ENCODE results near the gene C14orf132.
"Not testable (repeated sequence)": the region's sequence is repeated elsewhere in the genome, so short reads cannot be mapped to it uniquely, and the experiment has no call there.

Gene C14orf132

DNA sequence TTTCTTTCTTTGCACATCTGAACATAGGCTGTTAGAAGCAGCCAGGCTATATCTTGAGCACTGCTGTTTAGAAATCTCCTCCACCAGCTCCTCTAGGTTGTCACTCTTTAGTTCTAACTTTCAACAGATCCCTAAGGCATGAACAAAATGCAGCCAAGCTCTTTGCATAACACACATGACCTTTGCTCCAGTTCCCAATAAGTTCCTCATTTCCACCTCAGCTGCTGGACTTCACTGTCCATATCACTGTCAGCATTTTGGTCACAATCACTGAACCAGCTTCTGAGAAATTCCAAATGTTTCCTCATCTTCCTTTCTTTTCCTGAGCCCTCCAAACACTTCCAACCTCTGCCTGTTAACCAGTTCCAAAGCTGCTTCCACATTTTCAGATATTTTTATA is 27.6 kb upstream of the C14orf132 start:
- TF ChIP-seq, protein P1, sequence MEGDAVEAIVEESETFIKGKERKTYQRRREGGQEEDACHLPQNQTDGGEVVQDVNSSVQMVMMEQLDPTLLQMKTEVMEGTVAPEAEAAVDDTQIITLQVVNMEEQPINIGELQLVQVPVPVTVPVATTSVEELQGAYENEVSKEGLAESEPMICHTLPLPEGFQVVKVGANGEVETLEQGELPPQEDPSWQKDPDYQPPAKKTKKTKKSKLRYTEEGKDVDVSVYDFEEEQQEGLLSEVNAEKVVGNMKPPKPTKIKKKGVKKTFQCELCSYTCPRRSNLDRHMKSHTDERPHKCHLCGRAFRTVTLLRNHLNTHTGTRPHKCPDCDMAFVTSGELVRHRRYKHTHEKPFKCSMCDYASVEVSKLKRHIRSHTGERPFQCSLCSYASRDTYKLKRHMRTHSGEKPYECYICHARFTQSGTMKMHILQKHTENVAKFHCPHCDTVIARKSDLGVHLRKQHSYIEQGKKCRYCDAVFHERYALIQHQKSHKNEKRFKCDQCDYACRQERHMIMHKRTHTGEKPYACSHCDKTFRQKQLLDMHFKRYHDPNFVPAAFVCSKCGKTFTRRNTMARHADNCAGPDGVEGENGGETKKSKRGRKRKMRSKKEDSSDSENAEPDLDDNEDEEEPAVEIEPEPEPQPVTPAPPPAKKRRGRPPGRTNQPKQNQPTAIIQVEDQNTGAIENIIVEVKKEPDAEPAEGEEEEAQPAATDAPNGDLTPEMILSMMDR (IDR thresholded peaks at IDR 0.05; ENCODE audit: extremely low read depth, missing control alignments): no peak
- DNase-seq (ENCODE audit: low spot score): no peak

DNA sequence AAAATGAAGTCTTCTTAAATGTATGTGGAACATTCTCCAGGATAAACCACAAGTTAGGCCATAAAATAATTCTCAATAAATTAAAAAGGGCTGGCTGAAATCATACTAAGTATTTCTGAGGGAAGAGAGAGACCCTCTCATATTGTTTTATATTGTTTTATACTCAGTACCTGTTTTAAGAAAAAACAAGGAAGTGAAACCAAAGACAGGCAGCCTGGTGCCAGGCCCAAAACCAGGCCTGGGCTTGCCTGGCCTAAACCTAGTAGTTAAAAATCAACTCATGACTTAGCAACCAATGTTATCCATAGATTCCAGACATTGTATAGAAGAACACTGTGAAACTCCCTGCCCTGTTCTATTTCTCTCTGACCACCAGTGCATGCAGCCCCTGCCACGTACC is 26.4 kb upstream of the C14orf132 start:
- DNase-seq (ENCODE audit: low spot score): not testable (repeated sequence)

DNA sequence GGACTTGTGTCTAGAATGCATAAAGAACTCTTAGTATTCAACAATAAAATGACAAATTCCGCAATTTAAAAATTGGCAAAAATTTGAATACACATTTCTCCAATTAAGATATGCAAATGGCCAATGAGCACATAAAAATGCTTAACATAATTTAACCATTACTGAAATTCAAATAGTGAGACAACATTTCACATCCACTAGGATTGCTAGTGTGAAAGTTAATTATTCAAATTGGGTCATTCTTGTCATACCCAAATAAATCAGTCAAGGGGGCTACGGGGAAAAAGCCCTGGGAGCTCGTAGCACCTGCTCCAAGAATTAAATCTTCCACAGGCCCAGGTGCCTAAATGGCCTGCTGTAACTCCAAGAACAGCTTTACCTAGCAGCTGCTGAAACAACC is 25.0 kb upstream of the C14orf132 start:
- TF ChIP-seq, protein P1 (IDR thresholded peaks at IDR 0.05; ENCODE audit: extremely low read depth, missing control alignments): no peak
- no peak for DNase-seq (ENCODE audit: low spot score)

DNA sequence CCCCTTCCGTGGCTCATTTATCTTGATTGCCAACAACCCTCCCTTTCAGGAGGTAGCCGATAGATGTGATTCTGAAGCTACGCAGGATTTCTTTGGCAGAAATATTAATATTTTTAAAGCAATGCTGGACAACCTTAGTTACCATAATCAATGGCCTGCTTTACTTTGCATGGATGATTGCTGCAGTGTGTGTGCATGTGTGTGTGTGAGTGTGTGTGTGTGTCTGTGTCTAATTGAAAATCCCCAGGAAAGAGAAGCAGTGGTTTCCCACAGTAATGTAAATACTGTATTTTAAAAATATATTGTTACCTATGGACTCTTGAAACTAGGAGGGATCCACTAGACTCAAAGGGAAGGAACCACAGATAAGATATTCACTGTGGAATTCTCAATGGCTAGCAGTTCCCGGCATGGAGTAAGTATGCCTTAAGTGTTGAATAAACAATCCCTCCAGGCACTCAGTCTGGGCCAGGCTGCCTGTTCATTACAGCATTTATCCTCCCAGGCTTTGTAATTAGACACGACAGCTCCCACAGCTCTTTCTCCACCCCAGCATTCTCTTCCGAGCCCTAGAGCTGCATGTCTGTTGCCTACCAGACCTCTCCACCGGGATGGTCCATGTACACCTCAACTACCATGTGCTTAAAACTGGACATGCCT is 22.5 kb upstream of the C14orf132 start:
- TF ChIP-seq, protein P1 (IDR thresholded peaks at IDR 0.05; ENCODE audit: extremely low read depth, missing control alignments): no peak
- DNase-seq (ENCODE audit: low spot score): no peak

DNA sequence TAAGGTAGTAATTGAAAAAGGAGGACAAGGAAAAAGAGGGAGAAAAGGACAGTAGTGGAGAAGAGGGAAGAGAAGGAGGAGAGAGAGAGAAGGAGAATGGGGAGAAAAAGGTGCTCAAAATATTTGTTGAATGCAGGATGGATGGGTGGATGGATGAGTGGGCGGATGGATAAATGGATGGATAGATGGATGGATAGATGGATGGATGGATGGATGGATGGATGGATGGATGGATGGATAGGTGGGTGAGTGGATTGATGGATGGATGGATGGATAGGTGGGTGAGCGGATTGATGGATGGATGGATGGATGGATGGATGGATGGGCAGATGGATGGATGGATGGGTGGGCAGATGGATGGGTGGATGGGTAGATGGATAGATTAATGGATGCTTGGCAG is 21.3 kb upstream of the C14orf132 start:
- DNase-seq (ENCODE audit: low spot score): no peak
- TF ChIP-seq, protein P1 (IDR thresholded peaks at IDR 0.05; ENCODE audit: extremely low read depth, missing control alignments): no peak

DNA sequence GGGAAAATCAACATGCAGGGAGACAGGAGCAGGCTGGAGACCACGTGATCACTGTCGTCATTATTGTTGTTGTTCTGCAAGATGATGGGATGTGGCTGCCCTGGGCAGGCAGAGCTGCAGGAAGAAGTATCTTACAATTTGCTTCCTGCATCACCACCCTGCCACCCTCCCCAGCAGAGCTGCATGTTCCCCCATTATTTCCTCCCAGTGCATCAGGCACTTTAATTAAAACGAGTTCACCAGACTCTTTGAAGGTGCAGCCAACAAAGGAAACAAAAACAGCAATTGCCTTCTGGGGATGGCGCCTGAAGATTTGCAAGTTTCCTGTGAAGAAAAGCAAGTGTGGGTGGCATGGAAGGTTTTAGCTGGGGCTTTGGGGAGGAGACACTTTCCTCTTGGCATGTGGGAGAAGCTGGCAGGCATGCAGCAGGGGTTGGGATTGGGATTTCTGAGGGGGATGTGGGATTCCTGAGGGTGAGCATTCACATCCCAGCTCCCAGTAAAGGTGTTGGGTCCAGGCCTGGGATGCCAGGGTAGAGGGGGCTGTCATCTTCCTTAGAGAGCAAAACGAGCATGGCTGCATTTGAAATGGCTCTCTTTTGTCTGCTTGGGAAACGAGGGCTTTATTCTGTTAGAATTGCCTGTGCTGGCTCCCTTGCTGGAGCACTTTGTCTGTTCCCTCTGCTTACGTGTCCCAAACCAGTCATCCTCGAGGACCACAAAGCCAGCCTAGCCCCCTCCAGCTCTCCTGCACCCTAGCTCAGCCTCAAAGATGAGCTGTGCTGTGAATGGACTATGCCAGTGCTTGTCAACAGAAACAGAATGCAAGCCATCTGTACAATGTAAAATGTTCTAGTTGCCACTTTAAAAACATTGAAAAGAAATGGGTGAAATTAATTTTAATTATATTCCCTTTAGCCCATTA is 11.5 kb upstream of the C14orf132 start:
- TF ChIP-seq, protein P1 (IDR thresholded peaks at IDR 0.05; ENCODE audit: extremely low read depth, missing control alignments): no peak
- DNase-seq (ENCODE audit: low spot score): no peak

DNA sequence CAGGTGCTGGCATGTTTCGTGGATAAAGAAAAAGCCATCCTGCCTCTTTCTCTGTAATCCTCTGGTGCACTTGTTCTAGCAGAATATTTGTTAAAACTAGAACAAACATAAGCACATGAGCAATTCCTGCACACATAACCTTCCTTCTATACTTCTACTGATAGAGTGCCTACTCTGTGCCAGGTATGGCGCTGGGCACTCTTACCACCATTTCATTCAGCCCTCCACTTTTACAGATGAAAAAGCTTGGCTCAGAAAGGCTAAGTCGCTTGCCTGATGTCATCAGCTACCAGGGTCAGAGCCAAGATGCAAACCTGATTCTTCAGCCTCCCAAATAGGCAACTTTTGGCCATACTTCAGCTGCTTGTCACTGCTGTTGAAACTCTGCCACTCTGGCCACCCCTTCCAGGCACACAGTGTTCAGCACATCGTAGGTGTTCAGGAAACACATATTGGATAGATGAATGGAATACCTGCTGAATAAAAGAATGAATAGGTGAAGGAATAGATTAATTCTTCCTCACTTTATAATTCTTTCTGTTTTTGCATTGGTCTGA is 10.0 kb upstream of the C14orf132 start:
- TF ChIP-seq, protein P1 (IDR thresholded peaks at IDR 0.05; ENCODE audit: extremely low read depth, missing control alignments): no peak
- DNase-seq (ENCODE audit: low spot score): no peak
